Measurements from ENCODE around the gene RAB19. TPM values are rescaled to one million over a fixed set of nuclear protein-coding genes. Genes with fewer than 3 reads are reported as not detected.

Gene RAB19
- total RNA-seq, 1 experiment from 2014 or later, result not detected

GRCh38 chr7:140383954-140384713 is 19.7 kb upstream of the RAB19 start:
- POLR2A ChIA-PET (ENCODE audit: low non-redundant PET), result no interaction called here
- intact Hi-C loops (cut with micrococcal nuclease; ENCODE audit: unreplicated experiment), result no loop called here
- Histone ChIP-seq H3K27ac (ENCODE audit: low read depth, low read length, poor library complexity, severe bottlenecking) (no peak overlapping the region), H3K27me3 (replicated peaks; ENCODE audit: insufficient read depth, low read depth, low read length, poor library complexity) (no peaks in the 10 kb centered on the region), H3K36me3 (ENCODE audit: insufficient read depth, low read length, poor library complexity, severe bottlenecking) (peaks cover 7% of the 10 kb centered on the region), H3K4me1 (ENCODE audit: insufficient read depth, low read length, poor library complexity, severe bottlenecking) (peaks cover 14% of the 10 kb centered on the region), H3K4me3 (ENCODE audit: low read depth, low read length, poor library complexity, severe bottlenecking) (no peak overlapping the region), H3K9me3 (ENCODE audit: low read depth, low read length, poor library complexity, severe bottlenecking) (no peaks in the 10 kb centered on the region)
- DNase-seq (ENCODE audit: low spot score), result no peak
- no peak for TF ChIP-seq CTCF (conservative IDR thresholded peaks at IDR 0.05; ENCODE audit: low read depth, low read length)
- no peak for TF ChIP-seq EZH2 (IDR thresholded peaks at IDR 0.05; ENCODE audit: borderline replicate concordance, low read depth, low read length, poor library complexity, severe bottlenecking)
- BruUV-seq (replicated peaks), result no TSS peak
- CTCF ChIA-PET, result no interaction called here

GRCh38 chr7:140384894-140385545 is 18.8 kb upstream of the RAB19 start:
- POLR2A ChIA-PET (ENCODE audit: low non-redundant PET), result interaction anchor here (0.5 kb wide), 1 partner anchor 12 kb away, joined by 6 read pairs; no protein-coding TSS in a partner anchor

GRCh38 chr7:140389445-140389844 is 14.4 kb upstream of the RAB19 start:
- no peak for TF ChIP-seq EZH2 (IDR thresholded peaks at IDR 0.05; ENCODE audit: borderline replicate concordance, low read depth, low read length, poor library complexity, severe bottlenecking)
- TF ChIP-seq CTCF (conservative IDR thresholded peaks at IDR 0.05; ENCODE audit: low read depth, low read length), result no peak
- BruUV-seq (replicated peaks), result no TSS peak
- no peaks in the 10 kb centered on the region for H3K9me3 ChIP-seq (ENCODE audit: low read depth, low read length, poor library complexity, severe bottlenecking)
- H3K4me1 ChIP-seq (ENCODE audit: insufficient read depth, low read length, poor library complexity, severe bottlenecking), result peaks cover 13% of the 10 kb centered on the region
- CTCF ChIA-PET, result no interaction called here
- H3K27me3 ChIP-seq (replicated peaks; ENCODE audit: insufficient read depth, low read depth, low read length, poor library complexity), result no peaks in the 10 kb centered on the region
- H3K36me3 ChIP-seq (ENCODE audit: insufficient read depth, low read length, poor library complexity, severe bottlenecking), result no peaks in the 10 kb centered on the region
- H3K4me3 ChIP-seq (ENCODE audit: low read depth, low read length, poor library complexity, severe bottlenecking), result no peak overlapping the region
- no peak for DNase-seq (ENCODE audit: low spot score)
- H3K27ac ChIP-seq (ENCODE audit: low read depth, low read length, poor library complexity, severe bottlenecking), result no peak overlapping the region
- intact Hi-C loops (cut with micrococcal nuclease; ENCODE audit: unreplicated experiment), result no loop called here
- POLR2A ChIA-PET (ENCODE audit: low non-redundant PET), result no interaction called here

More at GRCh38 chr7:140384894-140385545, 18.8 kb upstream of the RAB19 start:
- H3K4me1 ChIP-seq (ENCODE audit: insufficient read depth, low read length, poor library complexity, severe bottlenecking), result peaks cover 14% of the 10 kb centered on the region
- CTCF ChIA-PET, result no interaction called here
- H3K4me3 ChIP-seq (ENCODE audit: low read depth, low read length, poor library complexity, severe bottlenecking), result no peak overlapping the region
- H3K27me3 ChIP-seq (replicated peaks; ENCODE audit: insufficient read depth, low read depth, low read length, poor library complexity), result no peaks in the 10 kb centered on the region
- TF ChIP-seq CTCF (conservative IDR thresholded peaks at IDR 0.05; ENCODE audit: low read depth, low read length), result no peak
- no peaks in the 10 kb centered on the region for H3K9me3 ChIP-seq (ENCODE audit: low read depth, low read length, poor library complexity, severe bottlenecking)
- intact Hi-C loops (cut with micrococcal nuclease; ENCODE audit: unreplicated experiment), result no loop called here
- peak; percentile 52 for DNase-seq (ENCODE audit: low spot score)
- BruUV-seq (replicated peaks), result no TSS peak
- no peak overlapping the region for H3K27ac ChIP-seq (ENCODE audit: low read depth, low read length, poor library complexity, severe bottlenecking)
- peaks cover under 1% of the 10 kb centered on the region for H3K36me3 ChIP-seq (ENCODE audit: insufficient read depth, low read length, poor library complexity, severe bottlenecking)
